ENCODE measurements around the gene SYT5.

- no peak for TF ChIP-seq CTCF (IDR thresholded peaks at IDR 0.05)
- TF ChIP-seq POLR2A (IDR thresholded peaks at IDR 0.05): no peak
These were observed 44.1 kb upstream of the SYT5 start for GRCh38 chr19:55224038-55224665.
